HG02943 (cell line): Measurements from ENCODE around the gene ARHGEF39.

Source experiments
- ATAC-seq: cut with Tn5 transposase; IDR thresholded peaks from one replicate; pipeline ENCODE4 v1.9.1; 2021; ENCODE audit warnings: mild to moderate bottlenecking, low read depth, moderate library complexity; ENCODE audit not compliant: unreplicated experiment

The ARHGEF39 gene

DNA sequence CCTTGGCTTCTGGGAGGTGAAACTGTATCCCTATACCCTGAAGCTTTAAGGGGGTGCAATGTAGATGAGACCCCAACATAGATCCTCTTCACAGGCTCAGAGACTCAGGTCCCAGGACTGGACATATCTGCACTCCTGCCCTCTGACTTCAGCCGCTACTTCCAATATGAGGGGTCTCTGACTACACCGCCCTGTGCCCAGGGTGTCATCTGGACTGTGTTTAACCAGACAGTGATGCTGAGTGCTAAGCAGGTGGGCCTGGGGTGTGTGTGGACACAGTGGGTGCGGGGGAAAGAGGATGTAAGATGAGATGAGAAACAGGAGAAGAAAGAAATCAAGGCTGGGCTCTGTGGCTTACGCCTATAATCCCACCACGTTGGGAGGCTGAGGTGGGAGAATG is 14.1 kb upstream of the ARHGEF39 start:
- no peak for ATAC-seq

DNA sequence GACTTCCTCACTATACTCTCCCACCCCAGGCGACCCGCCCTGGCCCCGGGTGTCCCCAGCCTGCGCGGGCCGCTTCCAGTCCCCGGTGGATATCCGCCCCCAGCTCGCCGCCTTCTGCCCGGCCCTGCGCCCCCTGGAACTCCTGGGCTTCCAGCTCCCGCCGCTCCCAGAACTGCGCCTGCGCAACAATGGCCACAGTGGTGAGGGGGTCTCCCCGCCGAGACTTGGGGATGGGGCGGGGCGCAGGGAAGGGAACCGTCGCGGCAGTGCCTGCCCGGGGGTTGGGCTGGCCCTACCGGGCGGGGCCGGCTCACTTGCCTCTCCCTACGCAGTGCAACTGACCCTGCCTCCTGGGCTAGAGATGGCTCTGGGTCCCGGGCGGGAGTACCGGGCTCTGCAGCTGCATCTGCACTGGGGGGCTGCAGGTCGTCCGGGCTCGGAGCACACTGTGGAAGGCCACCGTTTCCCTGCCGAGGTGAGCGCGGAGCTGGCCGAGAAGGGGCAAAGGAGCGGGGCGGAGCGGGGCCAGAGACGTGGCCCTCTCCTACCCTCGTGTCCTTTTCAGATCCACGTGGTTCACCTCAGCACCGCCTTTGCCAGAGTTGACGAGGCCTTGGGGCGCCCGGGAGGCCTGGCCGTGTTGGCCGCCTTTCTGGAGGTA is 10.9 kb upstream of the ARHGEF39 start:
- ATAC-seq: no peak

DNA sequence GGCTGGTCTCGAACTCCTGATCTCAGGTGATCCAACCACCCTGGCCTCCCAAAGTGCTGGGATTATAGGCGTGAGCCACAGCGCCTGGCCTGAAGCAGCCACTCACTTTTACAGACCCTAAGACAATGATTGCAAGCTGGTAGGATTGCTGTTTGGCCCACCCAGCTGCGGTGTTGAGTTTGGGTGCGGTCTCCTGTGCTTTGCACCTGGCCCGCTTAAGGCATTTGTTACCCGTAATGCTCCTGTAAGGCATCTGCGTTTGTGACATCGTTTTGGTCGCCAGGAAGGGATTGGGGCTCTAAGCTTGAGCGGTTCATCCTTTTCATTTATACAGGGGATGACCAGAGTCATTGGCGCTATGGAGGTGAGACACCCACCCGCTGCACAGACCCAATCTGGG is 10.2 kb upstream of the ARHGEF39 start:
- no peak for ATAC-seq

DNA sequence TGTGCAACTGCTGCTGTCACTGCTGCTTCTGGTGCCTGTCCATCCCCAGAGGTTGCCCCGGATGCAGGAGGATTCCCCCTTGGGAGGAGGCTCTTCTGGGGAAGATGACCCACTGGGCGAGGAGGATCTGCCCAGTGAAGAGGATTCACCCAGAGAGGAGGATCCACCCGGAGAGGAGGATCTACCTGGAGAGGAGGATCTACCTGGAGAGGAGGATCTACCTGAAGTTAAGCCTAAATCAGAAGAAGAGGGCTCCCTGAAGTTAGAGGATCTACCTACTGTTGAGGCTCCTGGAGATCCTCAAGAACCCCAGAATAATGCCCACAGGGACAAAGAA is 9.0 kb upstream of the ARHGEF39 start:
- ATAC-seq: no peak

DNA sequence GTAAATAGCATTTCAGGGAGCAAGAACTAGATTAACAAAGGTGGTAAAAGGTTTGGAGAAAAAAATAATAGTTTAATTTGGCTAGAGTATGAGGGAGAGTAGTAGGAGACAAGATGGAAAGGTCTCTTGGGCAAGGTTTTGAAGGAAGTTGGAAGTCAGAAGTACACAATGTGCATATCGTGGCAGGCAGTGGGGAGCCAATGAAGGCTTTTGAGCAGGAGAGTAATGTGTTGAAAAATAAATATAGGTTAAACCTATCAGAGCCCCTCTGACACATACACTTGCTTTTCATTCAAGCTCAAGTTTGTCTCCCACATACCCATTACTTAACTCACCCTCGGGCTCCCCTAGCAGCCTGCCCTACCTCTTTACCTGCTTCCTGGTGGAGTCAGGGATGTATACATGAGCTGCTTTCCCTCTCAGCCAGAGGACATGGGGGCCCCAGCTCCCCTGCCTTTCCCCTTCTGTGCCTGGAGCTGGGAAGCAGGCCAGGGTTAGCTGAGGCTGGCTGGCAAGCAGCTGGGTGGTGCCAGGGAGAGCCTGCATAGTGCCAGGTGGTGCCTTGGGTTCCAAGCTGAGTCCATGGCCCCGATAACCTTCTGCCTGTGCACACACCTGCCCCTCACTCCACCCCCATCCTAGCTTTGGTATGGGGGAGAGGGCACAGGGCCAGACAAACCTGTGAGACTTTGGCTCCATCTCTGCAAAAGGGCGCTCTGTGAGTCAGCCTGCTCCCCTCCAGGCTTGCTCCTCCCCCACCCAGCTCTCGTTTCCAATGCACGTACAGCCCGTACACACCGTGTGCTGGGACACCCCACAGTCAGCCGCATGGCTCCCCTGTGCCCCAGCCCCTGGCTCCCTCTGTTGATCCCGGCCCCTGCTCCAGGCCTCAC is 8.4 kb upstream of the ARHGEF39 start, which contains the start of gene CA9:
CA9 (plus strand) TSS at position 797 of the 893 bp plus-strand sequence; CDS start at position 829, 32 bp downstream.
- ATAC-seq: no peak

DNA sequence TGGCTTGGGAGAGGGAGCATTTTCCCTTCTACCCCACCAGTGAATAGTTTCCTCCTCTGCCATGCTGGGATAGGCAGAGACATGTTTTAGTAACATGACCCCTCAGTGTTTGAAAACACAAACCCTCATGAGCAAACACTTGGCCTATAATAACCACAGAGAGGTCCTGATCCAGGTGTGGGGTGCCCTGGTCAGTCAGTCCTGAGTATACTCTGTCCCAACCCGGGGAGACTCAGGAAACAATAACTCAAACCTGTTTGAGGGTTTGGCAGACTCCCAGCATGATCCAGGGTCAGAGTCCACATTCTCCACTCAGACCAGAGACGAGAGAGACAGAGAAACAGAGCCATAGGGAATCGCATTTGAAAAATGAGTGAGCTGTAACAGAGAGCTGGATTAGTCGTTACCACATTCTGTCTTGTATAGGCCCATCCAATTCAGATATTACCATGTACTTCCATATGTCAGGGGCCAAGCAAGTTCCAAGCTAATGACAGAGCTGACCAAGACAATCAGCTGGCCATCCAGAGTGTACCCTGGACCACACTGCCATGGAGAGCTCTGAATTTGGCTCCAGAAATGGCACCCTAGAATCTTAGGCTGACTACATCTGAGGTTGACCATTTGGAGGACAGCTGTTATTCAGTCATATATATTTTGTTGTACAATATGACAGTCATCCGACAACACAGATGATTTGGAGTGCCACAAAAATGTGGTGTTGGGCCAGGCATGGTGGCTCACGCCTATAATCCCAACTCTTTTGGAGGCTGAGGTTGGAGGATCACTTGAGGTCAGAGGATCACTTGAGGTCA is 4.5 kb upstream of the ARHGEF39 start:
- ATAC-seq: no peak

DNA sequence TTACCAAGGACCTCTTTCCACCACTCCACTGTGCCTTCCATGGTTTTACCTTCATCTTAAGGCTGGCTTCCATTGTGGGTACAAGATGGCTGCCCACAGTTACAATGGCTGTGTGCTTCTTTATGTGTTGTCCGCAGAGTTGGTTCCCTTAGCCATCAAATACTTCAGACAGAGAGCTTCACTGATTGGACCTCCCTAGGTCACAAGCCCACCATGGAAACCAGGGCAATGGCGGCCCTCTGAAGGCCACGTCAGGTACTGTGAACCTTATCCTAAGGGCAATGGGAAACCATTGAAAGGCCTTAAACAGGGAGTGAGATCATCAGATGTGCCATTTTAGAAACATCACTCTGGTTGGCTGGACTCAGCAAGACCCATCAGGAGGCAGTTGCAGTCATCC is 2.9 kb upstream of the ARHGEF39 start:
- ATAC-seq: no peak

DNA sequence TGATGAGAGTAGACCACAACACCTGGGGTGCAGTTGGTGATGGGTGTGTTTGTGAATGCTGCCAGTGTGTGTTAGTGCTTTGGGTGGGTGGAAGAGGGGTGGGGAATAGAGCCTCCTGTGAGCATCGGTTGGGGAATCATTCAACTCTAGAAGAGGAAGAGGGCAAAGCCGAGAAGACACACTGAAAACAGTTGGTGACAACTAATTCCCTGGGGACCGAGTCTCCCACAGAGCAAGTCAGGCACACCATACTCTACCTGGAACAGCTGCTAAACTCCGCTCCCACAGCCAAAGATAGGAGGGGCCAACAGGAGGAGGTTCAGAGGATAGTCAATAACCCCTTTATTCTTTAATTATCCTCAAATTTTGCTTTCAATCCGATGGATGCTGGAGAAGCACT is 1.6 kb upstream of the ARHGEF39 start:
- ATAC-seq: no peak

DNA sequence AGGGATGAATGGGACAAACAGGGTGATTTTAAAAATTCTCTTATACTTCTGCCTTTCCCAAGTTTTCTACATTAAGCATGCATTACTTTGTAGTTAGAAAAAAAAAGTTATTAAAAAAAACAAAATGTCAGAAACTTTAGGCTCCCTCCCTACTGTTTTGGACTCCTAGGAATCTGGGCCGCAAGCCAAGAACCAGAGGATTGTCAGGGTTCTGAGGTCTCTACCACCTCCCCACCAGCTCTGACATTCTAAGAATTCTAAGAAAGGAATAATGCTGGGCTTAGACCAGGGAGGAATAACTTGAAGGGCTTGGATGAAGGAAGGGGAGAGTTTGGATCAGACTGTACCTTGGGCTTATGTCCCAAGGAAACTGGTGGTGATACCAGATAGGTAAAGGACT is 1.1 kb upstream of the ARHGEF39 start:
- ATAC-seq: no peak

DNA sequence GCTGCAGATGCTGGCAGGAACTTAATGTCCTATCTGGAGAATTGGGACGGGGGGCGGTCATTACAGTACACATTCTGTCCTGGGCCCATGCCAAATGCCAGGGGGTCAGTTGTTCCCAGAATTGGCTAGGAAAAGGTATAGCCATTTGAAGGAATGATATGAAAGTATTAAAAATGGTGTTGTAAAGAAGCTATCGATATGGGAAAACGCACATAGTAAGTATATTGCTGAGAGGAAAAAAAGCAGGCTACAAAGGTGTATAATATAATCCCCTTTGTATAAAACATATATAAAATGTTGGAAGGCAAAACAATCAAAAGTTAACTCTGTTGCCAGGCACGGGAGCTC is 450 bp upstream of the ARHGEF39 start:
- ATAC-seq: no peak

DNA sequence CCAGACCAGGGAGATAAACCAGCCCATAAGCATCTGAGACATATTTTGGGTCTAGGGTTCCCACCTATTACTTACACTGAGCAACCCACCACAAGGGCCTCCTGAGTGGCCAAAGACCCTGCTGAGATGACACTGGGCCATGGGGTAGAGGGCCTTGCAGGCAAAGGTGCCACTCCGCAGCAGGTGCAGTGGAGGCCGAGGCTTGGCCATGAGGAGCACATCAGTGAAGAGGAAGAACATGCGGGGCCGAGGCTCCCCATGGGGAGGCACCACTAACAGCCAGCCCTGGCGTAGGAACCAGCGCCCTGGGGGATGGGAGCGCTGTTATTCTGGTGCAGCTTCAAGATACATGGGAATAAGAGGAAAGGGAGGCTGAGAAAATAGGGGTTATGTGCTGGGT is 2.6 kb downstream of the ARHGEF39 start:
- no peak for ATAC-seq

DNA sequence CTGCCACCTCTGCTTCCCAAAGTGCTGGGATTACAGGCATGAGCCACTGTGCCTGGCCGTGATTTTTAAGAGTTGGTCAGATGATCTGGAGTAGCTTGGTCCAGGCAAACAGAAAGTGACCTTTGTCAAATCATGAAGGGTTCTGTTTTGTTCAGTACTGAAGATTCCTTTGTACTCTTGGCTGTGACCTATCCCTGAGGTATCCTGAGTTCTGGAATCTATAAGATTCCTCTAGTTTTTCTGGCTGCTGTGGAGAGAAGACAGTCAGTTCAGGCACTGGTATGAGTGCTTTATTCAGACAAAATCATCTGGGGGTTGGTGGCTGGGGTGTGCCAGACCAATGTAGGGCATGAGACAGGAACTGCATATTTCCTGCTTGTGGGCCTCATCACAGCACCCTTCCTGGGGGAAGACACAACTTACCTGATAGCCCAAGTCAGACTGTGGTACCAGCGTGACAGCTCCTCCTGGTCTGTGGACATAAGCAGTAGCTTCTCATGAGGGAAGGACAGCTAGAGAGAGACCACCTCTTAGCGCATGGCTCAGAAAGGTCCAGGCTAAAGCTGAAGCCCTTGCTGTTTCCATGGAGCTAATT is 3.1 kb downstream of the ARHGEF39 start:
- no peak for ATAC-seq

DNA sequence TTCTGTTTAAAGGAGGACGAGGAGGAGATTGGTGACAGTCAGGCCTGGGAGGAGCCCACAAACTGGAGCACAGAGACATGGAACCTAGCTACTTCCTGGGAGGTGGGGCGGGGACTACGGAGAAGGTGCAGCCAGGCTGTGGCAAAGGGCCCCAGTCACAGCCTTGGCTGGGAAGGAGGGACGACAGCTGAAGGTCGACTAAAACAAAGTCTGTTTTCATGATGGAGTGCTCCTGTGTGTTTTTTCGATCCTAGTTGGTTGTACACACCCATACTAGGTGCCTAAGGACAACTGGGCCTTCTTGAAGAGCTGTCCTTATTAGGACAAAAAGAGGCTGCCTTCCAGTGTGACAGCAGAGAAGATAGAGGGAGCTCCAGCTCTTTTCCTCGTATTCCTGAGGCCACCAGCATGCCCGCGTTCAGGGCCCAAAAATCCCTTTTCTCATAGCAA is 4.0 kb downstream of the ARHGEF39 start:
- no peak for ATAC-seq

DNA sequence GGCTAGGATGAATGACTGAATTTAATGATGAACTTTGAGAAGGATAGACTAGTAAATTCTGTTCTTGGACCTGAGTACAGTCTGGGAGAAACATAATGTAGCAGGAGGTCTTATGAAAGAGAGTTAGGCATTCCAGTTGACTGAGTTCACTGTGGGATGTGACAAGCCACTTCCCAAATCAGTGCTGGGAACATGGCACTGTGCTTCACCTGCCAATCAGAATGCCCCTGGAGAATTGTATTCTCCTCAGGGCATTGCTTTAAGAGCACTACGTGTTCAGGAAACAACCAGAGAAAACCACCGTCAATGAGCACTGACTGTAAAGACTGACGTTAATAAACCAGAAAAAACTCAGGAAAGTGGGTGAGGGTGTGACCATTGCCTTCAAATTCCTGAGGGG is 5.7 kb downstream of the ARHGEF39 start:
- no peak for ATAC-seq

DNA sequence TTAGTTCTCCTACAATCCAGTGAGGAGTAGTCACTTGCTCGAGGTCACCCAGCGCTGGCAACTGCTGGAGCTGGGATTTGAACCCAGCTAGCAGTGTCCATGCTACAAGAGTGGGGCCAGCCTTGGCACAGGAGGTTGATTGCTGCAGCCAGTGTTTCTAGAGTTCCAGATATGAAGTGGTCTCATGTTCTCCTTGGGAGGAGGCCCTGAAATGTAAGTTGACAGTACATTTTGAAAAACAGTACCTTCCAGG is 6.1 kb downstream of the ARHGEF39 start:
- ATAC-seq: no peak

DNA sequence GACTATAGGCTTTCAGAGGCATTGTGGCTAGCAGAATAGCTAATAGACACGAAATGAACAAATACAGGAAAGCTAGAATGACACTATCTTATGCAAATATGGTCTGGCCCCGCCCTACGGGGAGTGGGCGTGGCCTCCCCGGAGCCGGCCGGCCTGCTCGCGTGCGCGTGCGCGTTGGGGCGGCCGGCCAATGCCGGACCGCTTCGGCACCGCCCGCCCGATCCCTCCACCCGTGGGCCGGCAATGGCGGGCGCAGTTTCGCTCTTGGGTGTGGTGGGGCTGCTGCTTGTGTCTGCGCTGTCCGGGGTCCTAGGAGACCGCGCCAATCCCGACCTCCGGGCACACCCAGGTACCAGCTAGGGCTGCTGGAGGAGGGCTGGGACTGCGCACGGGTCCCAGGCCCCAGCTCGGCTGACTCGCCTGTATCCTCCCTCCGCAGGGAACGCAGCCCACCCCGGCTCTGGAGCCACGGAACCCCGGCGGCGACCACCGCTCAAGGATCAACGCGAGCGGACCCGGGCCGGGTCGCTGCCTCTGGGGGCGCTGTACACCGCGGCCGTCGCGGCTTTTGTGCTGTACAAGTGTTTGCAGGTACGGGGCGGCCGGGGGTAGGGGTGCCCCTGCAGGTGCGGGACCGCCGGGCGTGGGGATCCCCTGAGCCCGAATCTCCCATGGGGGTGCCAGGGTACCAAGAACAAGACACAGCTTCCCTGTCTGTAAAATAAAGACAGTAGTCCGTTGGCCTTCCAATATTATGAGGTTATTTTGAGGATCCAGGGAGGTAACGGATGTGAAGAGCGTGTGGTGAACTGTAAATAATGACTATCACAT is 6.6 kb downstream of the ARHGEF39 start, which contains the start of gene CCDC107:
CCDC107 (plus strand) TSS at position 156 of the 831 bp plus-strand sequence; CDS start at position 244, 88 bp downstream.
- peak; percentile 58 for ATAC-seq

DNA sequence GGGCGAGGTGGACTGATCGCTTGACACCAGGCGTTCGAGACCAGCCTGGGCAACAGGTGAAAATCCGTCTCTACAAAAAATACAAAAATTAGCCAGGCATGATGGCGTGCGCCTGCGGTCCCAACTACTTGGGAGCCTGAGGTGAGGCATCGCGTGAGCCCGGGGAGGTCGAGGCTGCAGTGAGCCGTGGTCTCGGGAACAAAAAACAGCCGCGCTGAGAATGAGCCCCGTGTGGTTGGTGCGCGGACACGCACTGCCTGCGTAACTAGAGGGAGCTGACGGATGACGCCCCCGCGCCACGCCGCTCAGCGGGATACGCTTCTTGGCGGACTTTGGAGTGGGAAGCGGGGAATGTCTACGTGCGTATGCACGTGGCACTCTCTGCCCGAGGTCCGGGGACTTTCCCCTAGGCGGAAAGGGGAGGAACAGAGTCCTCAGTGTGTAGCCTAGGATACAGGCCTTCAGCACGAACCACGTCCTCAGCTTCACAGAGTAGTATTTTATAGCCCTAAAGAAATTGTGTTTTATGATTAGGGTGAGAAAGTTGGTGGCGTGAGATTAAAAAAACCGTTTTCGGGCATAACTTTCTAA is 7.4 kb downstream of the ARHGEF39 start, which contains the start of gene RMRP:
RMRP (minus strand) TSS at position 474 of the 591 bp plus-strand sequence.
- peak; percentile 75 for ATAC-seq

DNA sequence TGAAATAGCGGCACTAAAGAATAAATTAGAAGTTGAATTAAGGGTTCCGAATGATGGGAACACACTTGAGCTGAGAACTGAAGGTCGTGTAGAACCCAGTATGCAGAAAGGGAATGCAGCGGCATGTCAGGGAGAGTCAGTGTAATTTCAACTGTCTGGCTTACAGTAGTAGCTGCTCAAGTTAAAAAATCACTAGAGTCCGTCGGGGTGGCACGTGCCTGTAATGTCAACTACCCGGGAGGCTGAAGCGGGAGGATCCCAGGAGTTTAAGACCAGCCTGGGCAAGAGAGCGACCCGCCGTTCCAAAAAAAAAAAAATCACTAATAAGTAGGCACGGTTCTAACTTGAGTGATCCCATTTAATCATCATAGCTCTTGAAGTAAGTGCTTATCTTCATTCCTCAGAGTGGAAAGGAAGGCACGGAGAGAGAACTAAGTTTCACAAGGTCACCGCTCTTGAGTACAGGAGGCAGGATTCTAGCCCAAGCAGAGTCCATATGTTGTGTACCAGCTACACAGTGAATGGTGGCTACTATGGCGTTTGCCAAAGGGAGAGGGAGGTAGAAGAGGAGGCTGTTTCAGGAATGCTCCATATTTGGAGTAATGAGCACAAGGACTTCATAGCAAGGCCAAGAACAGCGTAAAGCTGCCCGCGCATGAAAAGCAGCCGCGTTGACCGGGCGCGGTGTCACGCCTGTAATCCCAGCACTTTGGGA is 8.0 kb downstream of the ARHGEF39 start:
- no peak for ATAC-seq

DNA sequence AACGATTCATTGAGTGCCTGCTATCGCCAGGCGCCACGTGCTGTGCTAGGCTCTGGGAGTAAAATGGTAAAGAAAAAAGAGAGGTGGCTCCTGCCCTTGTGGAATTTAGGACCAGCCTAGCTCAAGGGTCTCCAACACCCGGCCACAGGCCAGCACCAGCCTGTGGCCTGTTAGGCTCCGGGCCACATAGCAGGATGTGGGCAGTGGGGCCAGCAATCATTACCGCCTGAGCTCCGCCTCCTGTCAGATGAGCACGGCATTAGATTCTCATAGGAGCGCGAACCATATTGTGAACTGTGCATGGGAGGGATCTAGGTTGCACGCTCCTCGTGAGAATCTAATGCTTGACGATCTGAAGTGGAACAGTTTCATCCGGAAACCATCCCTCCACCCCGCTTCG is 8.6 kb downstream of the ARHGEF39 start:
- ATAC-seq: no peak
